NCI-H1694 treated with DMSO at 0.1 percent for 48 hours (cell line): Measurements from ENCODE around the gene DRAM2.

Source experiments
- DNase-seq: peaks from one replicate; lab custom pipeline; 2025; lab: John Stamatoyannopoulos, UW

DRAM2 gene

DNA sequence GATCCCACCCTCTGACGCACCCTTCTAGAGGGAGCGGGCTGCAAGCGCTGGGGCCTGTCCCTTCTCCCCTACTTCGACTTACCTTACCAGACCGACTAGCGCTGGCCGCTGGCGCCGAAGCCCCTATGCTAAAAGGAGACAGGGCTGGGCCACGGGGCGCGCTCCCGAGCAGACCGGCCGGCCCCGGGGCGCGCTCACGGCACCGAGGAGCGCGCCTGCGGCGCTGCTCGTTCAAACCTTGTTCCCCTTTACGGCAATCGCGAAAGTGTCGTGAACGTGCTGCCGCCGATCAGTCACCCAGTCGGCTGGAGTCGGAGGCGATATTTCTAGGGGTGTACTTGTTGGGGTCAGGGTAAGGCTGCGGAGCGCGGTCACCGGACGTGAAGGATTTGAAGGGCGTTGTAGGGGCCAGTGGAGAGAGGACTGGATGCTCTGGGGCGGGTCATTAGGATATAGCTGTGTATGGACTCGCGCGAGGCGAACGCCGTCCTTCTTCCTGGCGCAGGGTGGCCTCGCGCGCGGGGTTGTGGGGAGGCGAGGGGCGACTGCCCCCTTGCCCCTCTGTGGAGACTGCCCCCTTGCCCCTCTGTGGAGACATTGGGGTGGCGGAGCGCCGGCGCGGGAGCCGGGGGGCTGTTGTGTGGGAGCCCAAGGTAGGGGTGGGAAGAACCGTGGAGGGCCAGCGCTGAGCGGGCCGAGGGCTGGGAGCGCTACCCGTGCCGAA is at the start of gene DRAM2, which contains the start of gene CEPT1:
TSS of gene DRAM2 (minus strand) at position 138 of the 724 bp plus-strand sequence. CDS start 8,539 bp downstream, outside the sequence.
TSS of gene CEPT1 (plus strand) at position 268 of the 724 bp plus-strand sequence. CDS start 7,492 bp downstream, outside the sequence.
- peak; percentile 91 for DNase-seq

DNA sequence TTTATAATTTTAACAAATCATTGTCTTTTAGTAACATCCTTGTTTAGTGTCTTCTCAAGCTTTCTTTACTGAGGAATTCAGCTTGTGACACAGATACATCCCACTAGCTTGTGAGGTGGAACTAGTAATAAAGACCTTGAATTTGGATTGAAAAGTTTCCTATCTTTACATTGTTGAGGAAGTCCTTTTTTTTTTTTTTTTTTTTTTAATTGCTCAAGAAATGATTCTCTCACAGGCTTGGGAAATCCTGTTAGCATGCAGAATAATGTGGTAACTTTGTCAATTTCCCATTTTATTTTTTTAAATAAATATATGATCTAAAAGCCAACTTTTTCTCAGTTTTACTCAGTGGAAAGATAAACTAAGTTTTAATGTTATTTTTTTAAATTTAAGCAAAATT is 44.8 kb upstream of the DRAM2 start:
- DNase-seq, result no peak

DNA sequence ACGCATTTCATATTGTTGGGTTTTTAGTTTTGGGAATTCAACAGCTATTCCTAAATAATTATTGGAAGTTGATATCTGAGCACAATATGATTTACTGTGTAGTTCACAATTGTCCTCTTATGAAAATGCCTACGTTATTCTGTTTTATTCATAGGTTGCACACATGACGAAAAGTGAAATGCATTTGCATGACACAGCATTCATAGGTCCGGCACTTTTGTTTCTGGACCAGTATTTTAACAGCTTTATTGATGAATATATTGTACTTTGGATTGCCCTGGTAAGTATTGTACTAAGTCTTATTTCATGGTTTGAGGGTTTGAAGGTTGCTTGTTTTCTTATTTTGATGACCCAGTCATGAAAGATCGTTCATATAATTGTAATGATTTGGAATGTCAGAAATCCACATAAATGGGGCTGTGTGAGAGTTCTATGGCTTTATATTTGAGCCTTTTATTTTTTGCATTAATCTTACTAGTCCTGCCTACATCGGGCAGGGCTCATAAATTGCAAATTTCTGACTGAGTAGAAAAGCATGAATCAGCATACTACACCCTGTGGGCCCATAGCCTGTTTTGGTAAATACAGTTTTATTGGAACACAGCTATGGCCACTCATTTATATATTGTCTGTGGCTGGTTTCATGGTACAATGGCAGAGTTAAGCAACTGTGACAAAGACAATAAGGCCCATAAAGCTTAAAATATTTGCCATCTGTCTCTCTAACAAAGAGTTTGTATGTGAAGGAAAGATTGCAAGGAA is 43.6 kb upstream of the DRAM2 start:
- DNase-seq, result no peak

DNA sequence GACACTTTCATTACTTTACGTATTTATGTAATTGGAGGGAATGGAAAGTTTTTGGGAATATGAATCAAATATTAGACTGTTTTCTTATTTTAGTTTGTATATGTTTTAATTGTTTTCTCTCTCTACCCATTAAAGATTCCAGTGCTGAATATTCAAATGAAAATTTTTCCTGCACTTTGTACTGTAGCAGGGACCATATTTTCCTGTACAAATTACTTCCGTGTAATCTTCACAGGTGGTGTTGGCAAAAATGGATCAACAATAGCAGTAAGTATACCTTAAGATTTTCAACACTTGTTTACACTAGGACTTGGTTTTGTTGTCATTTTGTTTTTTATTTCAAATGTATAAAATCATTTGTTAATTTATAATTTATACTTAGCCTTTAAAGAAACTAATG is 42.2 kb upstream of the DRAM2 start:
- no peak for DNase-seq

DNA sequence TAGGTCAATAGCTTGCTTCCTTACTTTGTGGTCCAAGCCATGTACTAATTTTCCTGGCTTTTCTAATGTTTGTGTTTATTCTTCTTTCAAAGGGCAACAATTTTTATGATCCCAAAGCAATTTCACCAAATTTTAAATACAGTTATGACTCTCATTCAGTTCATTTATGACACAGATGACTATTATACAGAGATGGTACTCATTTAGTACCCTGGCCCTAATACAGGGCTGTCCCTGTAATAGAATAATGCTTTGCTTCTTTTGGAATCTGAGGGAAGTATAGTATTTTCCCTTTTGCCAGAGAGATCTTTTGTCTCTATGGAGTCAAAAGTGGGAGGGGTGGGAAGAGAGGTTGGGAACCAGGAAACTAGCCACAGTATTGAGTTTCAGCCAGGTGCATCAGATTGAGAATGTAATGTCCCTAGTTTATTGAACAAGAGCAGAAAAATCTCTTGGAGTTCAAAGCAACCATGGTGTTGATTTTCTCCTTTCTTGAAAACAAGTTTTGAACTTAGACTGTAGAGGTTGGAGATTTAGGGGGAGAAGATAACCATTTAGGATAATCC is 40.2 kb upstream of the DRAM2 start:
- DNase-seq, result no peak

DNA sequence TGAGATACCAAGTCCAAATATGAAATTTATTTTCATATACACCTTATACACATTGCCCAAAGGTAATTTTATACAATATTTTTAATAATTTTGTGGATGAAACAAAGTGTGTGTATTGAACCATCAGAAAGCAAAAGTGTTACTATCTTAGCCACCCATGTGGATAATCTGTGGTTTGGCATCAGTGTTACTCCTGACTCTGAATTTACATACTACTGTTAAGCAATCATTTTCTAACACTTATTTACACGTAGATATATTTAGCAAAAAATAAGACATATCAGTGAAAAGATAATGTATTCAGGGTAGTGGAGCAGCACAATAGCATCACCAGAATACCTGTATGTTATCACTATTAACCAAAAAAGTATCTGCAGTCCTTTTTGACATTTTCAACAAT is 36.8 kb upstream of the DRAM2 start:
- no peak for DNase-seq

DNA sequence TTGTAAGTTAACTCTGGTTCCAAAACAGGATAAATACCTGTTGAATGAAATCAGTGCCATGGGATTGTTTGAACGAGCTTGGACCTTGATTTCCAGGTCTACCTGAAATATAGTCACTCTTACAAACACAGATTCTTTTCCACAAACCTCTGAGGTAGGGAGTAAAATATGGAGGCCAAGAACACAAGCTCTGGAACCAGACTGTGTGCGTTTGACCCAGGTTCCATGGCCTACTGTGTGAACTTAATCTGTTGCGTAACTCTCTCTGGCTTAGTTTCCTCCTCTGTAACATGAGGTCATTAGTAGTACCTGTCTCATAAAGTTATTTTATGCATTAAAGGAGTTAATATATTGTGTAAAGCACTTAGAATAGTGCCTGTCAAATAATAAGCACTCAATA is 35.5 kb upstream of the DRAM2 start:
- DNase-seq, result no peak

DNA sequence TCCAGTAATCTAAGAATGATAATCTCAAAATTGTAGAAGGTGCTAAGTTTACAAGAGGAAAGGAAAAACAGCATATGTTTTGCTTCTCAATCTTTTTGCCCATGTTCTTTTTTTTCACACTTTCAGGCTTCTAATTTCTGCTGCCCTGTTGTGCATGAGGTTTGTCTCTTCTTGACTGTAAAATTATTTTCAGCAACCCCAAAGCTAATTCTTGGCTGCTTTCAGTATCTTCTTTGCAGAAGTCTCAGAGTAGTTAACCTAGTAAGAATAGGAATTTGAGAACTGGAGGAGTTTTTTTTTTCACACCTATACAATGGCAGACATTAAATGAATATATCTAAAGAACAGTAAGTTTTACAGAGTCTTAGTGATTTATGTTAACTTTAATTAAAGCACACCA is 34.2 kb upstream of the DRAM2 start:
- DNase-seq, result no peak

DNA sequence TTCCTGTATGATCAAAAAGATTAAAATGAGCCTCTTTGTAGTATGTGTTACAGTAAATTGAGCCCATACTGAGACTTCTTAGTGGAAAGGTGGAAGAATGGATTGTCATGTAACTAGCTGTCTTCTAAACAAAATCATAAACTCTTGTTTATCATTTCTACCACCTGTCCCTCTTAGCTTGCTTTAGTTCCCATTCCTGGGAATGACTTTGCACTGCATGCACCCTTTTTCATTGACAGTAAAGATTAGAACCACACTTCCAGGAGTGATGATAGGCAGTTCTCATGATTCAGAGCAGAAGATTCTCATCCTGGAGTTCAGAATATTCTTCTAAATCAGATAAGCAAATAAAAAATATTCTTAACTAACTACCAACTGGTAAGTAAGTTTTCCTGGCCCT is 32.6 kb upstream of the DRAM2 start:
- no peak for DNase-seq

DNA sequence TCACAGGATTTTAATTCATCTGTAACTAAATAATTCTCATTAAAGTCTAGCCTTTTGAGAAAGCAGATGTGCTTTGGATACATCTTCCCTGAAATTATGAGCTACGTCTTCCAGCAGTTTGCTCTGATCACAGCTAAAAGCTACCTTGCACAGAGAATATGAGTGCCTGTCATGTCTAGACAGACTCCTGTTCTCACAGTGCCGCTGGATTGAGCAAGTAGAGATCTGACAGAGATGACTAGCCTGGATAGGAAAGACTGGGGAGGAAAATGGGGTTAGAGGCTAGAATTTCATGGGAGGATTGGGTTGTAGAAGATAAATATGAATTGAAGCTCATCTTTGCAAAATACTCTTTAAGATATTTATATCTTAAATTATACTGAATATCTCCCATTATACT is 24.3 kb upstream of the DRAM2 start:
- no peak for DNase-seq

DNA sequence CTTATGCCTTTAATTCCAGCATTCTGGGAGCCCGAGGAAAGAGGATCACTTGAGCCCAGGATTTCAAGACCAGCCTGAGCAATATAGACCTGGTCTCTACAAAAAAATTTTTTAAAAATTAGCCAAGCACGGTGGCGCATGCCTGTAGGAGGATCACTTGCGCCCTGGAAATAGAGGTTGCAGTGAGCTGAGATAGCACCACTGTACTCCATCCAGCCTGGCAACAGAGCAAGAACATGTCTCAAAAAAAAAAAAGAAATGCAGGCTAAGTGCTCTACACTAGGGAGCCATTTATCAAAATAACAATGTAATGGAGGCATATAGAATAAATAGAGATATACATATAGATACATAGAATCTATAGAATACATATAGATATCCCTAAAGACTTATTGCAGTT is 23.5 kb upstream of the DRAM2 start:
- DNase-seq, result no peak

DNA sequence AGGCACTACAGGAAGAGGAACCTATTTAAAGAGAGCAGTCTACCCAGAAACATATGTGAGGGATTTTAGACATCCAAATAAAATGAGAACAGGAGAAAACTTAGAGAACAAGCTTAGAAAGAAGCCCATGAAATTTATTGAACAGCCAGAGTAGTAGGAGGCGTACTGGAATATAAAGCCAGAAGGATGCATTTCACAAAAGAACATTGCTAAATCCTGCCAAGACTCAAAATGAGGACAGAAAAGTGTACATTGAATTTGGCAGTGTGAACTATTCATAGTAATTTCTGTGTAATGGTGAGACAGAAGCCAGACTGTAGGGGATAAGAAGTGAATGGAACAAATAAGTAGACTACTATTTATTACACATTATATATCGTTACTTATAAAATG is 22.6 kb upstream of the DRAM2 start:
- DNase-seq, result no peak

DNA sequence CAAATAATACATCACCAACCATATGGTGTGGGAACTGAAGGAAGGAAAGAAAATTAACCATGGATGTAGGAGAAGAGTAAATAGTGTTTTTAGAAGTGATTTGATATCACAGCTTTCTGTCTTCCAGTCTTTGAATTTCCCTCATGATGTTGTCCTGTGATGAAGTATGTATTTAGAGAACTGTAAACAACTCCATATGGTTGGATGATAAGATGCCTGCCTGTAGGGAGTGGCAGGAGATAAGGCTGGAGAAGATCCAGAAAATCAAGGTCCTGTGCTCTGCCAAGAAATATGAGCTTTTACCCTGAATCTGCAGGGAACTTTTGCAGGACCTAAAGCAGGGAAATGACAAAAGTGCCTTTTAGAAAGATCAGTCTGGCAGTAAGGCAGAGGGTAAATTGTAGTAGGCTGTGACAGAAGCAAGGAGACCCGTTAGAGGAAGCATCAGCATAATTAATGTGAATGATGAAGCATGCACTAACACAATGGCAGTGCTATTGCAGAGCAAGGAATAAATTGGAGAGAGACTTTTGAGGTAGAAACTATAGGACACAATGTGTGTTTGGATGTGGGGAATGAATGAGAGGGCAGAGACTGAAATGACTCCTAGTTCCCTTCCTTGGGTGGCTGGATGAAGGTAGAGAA is 22.1 kb upstream of the DRAM2 start:
- peak; percentile 79 for DNase-seq

DNA sequence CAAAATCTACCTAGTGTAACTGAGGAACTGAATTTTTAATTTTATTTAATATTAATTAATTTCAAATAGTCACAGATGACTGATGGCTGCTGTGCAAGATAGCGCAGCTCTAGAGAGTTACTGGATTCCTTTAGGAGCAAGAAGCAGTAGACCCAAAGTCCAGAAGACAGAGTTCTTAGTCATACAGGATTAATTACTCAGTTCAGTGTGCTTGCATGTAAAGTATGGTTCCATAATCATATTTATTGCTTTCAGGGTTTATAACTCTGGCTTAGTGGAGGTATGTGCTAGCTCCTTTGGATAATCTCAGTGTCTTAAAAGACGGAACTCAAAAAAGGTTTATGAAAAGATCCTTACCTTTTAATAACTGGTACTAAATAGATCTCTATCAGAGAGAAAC is 17.5 kb upstream of the DRAM2 start:
- no peak for DNase-seq

DNA sequence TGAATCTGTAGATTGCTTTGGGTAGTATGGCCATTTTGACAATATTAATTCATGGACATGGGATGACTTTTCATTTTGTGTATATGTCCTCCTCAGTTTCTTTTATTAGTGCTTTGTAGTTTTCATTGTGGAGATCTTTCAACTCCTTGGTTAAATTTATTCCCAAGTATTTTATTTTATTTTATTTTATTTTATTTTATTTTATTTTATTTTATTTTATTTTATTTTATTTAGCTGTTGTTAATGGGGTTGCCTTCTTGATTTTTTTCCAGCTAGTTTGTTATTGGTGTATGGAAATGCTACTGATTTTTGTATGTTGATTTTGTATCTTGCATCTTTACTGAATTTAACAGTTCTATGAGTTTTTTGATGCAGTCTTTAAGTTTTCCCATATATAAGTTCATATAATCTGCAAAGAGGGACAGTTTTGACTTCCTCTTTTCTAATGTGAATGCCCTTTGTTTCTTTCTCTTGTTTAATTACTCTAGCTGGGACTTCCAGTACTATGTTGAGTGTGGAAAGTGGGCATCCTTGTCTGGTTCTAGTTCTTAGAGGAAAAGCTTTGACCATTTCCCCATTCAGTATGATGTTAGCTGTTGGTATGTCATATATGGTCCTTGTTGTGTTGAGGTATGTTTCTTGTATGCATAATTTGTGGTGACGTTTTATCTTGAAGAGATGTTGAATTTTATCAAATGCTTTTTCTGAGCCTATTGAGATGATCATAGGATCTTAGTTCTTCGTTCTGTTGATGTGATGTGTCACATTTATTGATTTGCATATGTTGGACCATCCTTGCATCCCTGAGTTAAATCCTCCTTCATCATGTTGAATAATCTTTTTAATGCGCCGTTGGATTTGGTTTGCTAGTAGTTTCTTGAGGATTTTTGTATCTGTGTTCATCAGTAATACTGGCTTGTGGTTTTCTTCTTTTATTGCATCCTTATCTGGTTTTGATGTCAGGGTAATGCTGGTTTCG is 14.4 kb upstream of the DRAM2 start:
- no peak for DNase-seq

DNA sequence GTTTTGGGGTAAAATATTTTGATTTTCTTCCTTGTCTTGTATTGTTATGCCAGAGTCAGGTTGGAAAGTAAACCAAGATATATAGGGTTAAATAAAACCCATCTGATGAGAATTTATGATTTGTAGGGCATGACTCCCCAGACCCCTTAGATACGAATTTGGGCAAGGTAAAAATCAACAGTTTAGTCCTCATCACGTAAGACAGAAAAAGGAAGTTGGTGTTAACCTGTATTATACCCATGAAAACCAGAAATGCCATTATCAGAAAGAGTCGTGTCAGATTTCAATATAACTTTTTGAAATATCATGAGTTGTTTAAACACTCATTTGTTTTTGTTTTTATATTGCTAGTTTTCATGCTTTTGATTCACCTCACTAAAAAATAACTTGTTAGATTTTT is 11.9 kb upstream of the DRAM2 start:
- DNase-seq, result no peak

DNA sequence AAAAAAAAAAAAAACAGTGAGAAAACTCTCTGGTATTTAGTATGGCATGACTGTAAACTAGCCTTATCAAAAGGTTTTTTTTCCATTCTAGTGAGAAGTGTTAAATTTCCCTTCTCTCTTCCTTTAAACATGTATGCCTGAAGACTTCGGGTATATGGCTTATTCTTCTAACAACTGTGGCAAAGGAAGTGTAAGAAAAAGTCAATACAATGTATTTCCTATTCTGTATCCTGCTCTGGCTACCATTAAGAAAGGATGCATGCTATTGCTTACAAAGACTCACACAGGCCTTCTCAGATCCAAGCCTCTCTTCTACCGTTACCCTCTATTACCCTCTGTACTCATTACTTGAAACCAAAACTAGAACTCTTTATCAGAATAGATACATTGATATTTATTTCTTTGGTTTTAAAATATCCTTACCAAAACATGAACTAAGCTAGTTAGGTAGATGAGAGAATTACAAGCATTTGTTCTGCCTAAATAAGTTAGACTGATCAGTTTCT is 8.5 kb upstream of the DRAM2 start:
- no peak for DNase-seq

DNA sequence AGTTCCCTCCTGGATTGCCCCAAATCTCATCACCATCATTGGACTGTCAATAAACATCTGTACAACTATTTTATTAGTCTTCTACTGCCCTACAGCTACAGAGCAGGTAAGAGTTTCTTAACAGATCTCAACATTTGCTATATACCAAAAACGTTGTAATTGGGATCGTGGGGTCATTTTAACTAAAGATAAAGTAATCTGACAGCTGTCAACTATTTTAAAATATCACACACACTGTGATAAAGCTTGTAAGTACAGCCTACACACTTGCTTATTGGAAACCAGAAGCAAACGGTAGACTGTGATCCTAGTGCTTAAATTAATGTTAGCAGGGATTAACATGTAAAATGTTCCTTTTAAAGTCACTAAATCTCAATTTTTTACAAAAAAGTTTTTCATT is 8.1 kb upstream of the DRAM2 start:
- no peak for DNase-seq

DNA sequence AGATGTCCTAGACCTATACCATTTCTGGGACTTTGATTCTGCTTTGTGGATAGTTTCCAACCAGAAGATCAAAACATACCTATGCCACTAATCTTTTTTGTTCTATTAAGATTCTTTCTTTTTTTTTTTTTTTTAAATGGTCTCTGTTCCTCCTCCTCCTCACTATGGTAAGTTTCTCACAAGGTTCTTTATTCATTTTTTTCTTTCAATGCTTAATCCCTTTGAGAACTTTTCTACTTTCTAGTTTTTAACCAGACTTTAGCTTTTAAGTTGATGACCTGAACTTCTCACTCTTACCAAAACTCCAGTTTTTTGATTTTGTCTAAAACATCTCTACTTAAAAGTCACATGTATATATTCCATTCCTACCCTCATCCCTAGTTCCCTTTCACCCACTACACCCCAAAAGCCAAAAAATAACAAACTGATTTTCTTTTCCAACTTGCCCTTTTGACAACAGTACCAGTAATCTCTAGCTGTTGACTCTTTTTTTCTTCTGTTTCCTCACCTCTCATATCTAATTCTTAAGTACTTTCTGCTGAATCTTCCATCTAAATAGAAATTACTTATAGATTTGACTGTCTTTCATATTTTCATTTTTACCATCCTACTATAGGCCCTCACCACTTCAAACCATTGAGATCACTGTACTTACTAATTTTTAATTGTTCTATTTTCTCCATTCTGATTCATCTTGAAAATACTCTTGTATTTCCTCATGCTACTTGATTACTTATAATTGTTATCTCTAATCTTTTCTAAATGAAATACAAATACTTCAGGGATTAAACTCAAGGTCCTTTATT is 6.3 kb upstream of the DRAM2 start:
- no peak for DNase-seq

DNA sequence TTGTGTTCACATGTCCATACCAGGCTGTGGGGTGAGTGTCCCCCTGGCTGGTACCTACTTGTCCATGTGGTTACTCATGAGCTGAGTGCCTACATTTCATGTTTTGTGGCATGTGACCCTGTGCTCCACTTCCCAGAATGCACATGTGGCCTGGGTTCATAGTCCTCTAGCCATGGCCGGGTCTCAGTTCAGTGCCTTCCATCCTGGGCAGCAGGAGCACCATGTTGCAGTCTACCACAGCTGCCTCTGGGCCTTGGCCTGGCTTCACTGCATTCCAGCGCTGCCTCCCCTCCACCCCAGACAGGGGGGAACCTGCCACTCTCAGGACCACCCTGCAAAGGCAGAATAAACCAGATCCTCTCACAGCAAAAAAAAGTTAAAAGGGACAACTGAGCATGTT is 5.6 kb upstream of the DRAM2 start:
- no peak for DNase-seq
